ENCODE measurements around the gene TMEM140.

The TMEM140 gene

DNA sequence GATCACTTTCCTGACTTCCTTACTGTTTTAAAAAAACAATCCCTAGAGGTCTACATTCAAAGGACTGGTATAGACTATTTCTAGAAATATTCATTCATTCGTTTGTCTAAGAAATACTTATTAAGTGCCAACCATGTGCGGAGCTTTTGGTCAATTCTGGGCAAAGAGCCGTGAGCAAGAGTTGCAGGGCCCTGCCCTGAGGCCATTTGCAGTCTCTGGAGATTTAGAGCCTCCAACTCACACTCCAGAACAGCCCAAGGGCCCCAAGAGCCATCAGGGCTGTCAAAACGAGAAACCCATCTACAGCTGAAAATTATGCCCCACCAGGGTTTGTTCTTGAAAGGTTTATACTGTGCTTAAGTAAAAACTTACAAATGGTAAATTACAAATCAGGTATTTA, 47.3 kb downstream of the TMEM140 start:
- TF ChIP-seq, protein P1, sequence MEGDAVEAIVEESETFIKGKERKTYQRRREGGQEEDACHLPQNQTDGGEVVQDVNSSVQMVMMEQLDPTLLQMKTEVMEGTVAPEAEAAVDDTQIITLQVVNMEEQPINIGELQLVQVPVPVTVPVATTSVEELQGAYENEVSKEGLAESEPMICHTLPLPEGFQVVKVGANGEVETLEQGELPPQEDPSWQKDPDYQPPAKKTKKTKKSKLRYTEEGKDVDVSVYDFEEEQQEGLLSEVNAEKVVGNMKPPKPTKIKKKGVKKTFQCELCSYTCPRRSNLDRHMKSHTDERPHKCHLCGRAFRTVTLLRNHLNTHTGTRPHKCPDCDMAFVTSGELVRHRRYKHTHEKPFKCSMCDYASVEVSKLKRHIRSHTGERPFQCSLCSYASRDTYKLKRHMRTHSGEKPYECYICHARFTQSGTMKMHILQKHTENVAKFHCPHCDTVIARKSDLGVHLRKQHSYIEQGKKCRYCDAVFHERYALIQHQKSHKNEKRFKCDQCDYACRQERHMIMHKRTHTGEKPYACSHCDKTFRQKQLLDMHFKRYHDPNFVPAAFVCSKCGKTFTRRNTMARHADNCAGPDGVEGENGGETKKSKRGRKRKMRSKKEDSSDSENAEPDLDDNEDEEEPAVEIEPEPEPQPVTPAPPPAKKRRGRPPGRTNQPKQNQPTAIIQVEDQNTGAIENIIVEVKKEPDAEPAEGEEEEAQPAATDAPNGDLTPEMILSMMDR (IDR thresholded peaks at IDR 0.05; ENCODE audit: low read depth, low read length) = no peak
- no peaks in the 10 kb centered on the region for H3K9me3 ChIP-seq (ENCODE audit: severe bottlenecking)
- no peak overlapping the region for H3K27ac ChIP-seq
- DNase-seq = no peak
- H3K4me3 ChIP-seq (ENCODE audit: low read depth, low read length) = no peak overlapping the region
- H3K36me3 ChIP-seq = peaks cover 34% of the 10 kb centered on the region
- H3K27me3 ChIP-seq (ENCODE audit: insufficient read depth, low read depth, severe bottlenecking) = no peaks in the 10 kb centered on the region

DNA sequence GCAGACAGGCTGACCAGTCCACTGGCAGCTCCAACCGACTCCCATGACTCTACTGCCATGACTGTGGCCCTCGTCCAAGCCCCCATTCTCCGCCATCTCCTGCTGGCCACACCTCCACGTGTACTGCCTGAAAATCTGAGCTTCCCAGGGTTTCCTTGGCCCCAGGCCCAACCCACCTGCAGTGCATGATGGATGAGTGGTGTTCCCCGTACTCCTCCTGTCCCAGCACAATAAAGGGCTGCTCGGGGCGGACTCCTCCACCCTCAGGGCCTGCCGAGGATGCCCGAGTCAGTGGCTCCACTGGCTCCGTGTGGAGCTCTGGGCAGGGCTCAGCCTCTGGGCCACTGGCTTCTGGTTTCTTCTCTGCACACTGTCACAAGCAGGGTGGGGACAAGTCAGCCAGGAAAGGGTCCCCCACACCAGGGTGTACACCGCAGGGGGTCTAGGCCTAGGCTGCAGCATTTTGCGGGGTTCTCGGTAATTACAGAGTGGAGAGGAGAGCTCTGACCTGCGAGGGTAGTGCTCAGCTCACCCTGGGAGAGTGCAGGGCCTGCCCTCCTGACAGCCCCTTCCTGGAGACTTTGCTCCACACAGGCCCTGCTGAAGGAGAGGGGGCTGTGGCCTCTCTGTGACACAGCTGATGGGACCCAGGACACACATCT, 48.2 kb downstream of the TMEM140 start:
- no peak for DNase-seq
- TF ChIP-seq, protein P1 (IDR thresholded peaks at IDR 0.05; ENCODE audit: low read depth, low read length) = no peak
- H3K27ac ChIP-seq = no peak overlapping the region
- no peak overlapping the region for H3K4me3 ChIP-seq (ENCODE audit: low read depth, low read length)
- no peaks in the 10 kb centered on the region for H3K27me3 ChIP-seq (ENCODE audit: insufficient read depth, low read depth, severe bottlenecking)
- no peaks in the 10 kb centered on the region for H3K9me3 ChIP-seq (ENCODE audit: severe bottlenecking)
- H3K36me3 ChIP-seq = peaks cover 32% of the 10 kb centered on the region

DNA sequence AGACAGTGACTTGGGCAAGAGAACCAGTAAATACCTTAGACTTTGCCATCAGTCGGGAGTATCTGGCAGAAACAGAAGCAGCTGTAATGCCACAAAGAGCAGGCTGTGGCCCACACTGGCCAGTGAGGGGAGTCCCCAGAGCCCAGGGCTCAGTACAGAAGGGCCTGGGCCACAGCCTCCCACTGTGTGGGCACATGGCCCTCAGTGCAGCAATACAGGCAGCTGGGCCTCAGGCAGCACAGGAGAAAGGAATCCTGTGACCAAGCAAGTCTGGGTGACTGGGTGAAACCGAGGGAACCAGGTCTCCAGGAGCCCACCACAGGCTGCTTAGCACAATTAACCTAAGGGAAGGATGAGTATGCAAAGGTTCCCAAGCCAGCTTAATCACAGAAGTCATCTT, 49.5 kb downstream of the TMEM140 start:
- peaks cover 28% of the 10 kb centered on the region for H3K36me3 ChIP-seq
- TF ChIP-seq, protein P1 (IDR thresholded peaks at IDR 0.05; ENCODE audit: low read depth, low read length) = no peak

DNA sequence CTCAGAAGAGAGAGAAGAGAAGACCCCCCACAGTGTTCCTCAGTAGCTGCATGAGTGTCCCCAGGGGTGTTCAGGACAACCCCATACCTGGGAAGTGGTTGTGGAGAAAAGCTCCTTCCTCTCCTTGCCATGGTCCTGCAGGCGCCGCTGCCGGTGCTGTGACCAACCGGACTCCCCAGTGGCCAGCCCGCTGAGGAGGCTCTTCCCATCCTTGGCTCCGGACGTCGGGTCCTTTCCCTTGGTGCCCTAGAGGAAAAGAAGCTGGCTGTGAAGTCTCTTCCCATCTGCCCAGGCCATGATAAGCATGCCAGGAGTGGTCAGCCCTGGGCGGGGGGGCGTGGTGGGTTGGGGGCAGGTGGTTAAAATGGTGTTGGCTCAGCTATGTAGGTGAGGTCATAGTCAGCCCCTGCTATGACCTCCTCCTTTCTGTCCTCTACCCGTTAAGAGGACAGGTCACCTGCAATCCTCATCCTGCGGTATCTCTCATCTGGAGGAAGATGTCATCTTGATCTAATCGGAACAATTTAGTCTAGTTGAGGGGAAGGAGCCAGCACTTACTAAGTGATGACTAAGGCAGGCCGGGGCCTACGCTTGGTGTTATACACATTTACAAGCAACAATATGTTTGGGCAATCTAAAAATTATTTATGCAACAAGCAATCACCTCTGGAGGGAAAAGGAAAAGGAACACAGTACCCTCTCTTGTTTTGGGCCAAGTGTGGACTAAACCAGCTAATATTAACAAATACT, 50.2 kb downstream of the TMEM140 start:
- no peak overlapping the region for H3K4me3 ChIP-seq (ENCODE audit: low read depth, low read length)
- TF ChIP-seq, protein P1 (IDR thresholded peaks at IDR 0.05; ENCODE audit: low read depth, low read length) = no peak
- no peak for DNase-seq
- H3K27me3 ChIP-seq (ENCODE audit: insufficient read depth, low read depth, severe bottlenecking) = no peaks in the 10 kb centered on the region
- H3K27ac ChIP-seq = no peak overlapping the region
- H3K9me3 ChIP-seq (ENCODE audit: severe bottlenecking) = no peaks in the 10 kb centered on the region
- H3K36me3 ChIP-seq = peaks cover 31% of the 10 kb centered on the region

More for the DNA sequence above, 49.5 kb downstream of the TMEM140 start:
- no peak for DNase-seq
- Histone ChIP-seq H3K27me3 (ENCODE audit: insufficient read depth, low read depth, severe bottlenecking) (no peaks in the 10 kb centered on the region), H3K27ac (no peak overlapping the region), H3K4me3 (ENCODE audit: low read depth, low read length) (no peak overlapping the region), H3K9me3 (ENCODE audit: severe bottlenecking) (no peaks in the 10 kb centered on the region)

DNA sequence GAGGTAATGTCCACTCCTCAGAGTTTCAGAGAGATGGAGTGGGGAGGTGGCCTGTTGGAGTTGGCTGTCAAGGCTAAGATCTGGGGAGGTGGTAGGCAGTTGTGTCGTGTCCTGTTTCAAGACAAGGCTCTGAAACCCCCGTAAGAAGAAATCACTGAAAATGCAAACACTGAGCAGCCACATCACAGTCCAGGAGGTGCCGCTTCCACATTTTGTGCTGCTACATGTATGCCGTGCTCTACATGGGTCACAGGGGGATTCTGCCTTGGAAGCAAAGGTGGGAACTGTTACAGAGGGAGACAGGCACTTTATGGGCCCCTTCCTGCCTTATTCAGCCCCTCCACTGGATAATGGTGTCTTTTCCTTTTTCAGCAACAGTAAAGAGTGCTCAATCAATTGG, 51.6 kb downstream of the TMEM140 start:
- H3K9me3 ChIP-seq (ENCODE audit: severe bottlenecking) = no peaks in the 10 kb centered on the region
- DNase-seq = no peak
- no peak overlapping the region for H3K4me3 ChIP-seq (ENCODE audit: low read depth, low read length)
- H3K27me3 ChIP-seq (ENCODE audit: insufficient read depth, low read depth, severe bottlenecking) = no peaks in the 10 kb centered on the region
- H3K27ac ChIP-seq = no peak overlapping the region
- TF ChIP-seq, protein P1 (IDR thresholded peaks at IDR 0.05; ENCODE audit: low read depth, low read length) = no peak
- peaks cover 39% of the 10 kb centered on the region for H3K36me3 ChIP-seq

Measured in WERI-Rb-1 (cell line).